H9 (cell line): ENCODE measurements around the gene MLPH. TPM values are rescaled to one million over a fixed set of nuclear protein-coding genes. Genes with fewer than 3 reads are reported as not detected.
A peak's percentile ranks its signal among the peaks of the same experiment; 100 is the strongest.

Source experiments
- DNase-seq: peaks from one replicate; pipeline ENCODE4 v3.0.0-alpha.2; 2017
- H2AFZ ChIP-seq: one replicate; pipeline ENCODE4 v1.6.1; 2013; ENCODE audit warnings: mild to moderate bottlenecking, low read length, control low read depth, moderate library complexity
- H2AK5ac ChIP-seq: 2 replicates; pipeline ENCODE4 v1.6.1; 2013; ENCODE audit warnings: low read length, control low read depth, mixed read lengths; ENCODE audit not compliant: insufficient read length
- H2BK120ac ChIP-seq: one replicate; pipeline ENCODE4 v1.6.1; 2013; ENCODE audit warnings: low read depth, mild to moderate bottlenecking, low read length, control low read depth, inconsistent platforms; ENCODE audit not compliant: poor library complexity, severe bottlenecking
- H2BK12ac ChIP-seq: 2 replicates; pipeline ENCODE4 v1.6.1; 2013; ENCODE audit warnings: low read length, control low read depth, mixed read lengths, low read depth; ENCODE audit not compliant: insufficient read length
- H2BK15ac ChIP-seq: 2 replicates; pipeline ENCODE4 v1.6.1; 2013; ENCODE audit warnings: low read depth, low read length, control low read depth
- H2BK20ac ChIP-seq: one replicate; pipeline ENCODE4 v1.6.1; 2013; ENCODE audit warnings: low read depth, mild to moderate bottlenecking, low read length, control low read depth, inconsistent platforms; ENCODE audit not compliant: poor library complexity, severe bottlenecking
- H2BK5ac ChIP-seq: 2 replicates; pipeline ENCODE4 v1.6.1; 2013; ENCODE audit warnings: low read length, control low read depth, mixed read lengths; ENCODE audit not compliant: insufficient read length
- H3K14ac ChIP-seq: 2 replicates; pipeline ENCODE4 v1.6.1; 2013; ENCODE audit warnings: low read length, control low read depth; ENCODE audit not compliant: insufficient read depth
- H3K18ac ChIP-seq: 2 replicates; pipeline ENCODE4 v1.6.1; 2013; ENCODE audit warnings: low read depth, mild to moderate bottlenecking, mixed read lengths, low read length, control low read depth; ENCODE audit not compliant: insufficient read length
- H3K23ac ChIP-seq: 2 replicates; pipeline ENCODE4 v1.6.1; 2013; ENCODE audit warnings: low read length, control low read depth, mixed read lengths, low read depth; ENCODE audit not compliant: insufficient read length
- H3K23me2 ChIP-seq: 2 replicates; pipeline ENCODE4 v1.6.1; 2013; ENCODE audit warnings: low read depth, mild to moderate bottlenecking, mixed read lengths, low read length, control low read depth; ENCODE audit not compliant: insufficient read length, poor library complexity, severe bottlenecking
- H3K27ac ChIP-seq: 2 replicates; pipeline ENCODE4 v1.5.1; 2013; ENCODE audit warnings: low read length, control low read depth, mixed read lengths, low read depth; ENCODE audit not compliant: insufficient read length
- H3K27me3 ChIP-seq: 2 replicates; pipeline ENCODE4 v1.6.1; 2013; ENCODE audit warnings: low read length, control low read depth, inconsistent platforms; ENCODE audit not compliant: insufficient read depth
- H3K4ac ChIP-seq: 2 replicates; pipeline ENCODE4 v1.6.1; 2013; ENCODE audit warnings: low read depth, mild to moderate bottlenecking, control low read depth, inconsistent platforms, low read length, moderate library complexity
- H3K4me1 ChIP-seq: 2 replicates; pipeline ENCODE4 v1.6.1; 2013; ENCODE audit warnings: low read length, control low read depth, inconsistent platforms; ENCODE audit not compliant: insufficient read depth
- H3K4me2 ChIP-seq: 2 replicates; pipeline ENCODE4 v1.6.1; 2013; ENCODE audit warnings: low read length, control low read depth, mixed read lengths; ENCODE audit not compliant: insufficient read length, insufficient read depth
- H3K56ac ChIP-seq: 2 replicates; pipeline ENCODE4 v1.6.1; 2013; ENCODE audit warnings: low read depth, mild to moderate bottlenecking, mixed read lengths, low read length, control low read depth; ENCODE audit not compliant: insufficient read length
- H3K79me1 ChIP-seq: 2 replicates; pipeline ENCODE4 v1.6.1; 2013; ENCODE audit warnings: low read depth, mild to moderate bottlenecking, moderate library complexity, low read length, control low read depth, inconsistent platforms; ENCODE audit not compliant: insufficient read depth, poor library complexity, severe bottlenecking
- H3K79me2 ChIP-seq: 2 replicates; pipeline ENCODE4 v1.6.1; 2013; ENCODE audit warnings: low read length, control low read depth, inconsistent platforms; ENCODE audit not compliant: insufficient read depth
- H3K9ac ChIP-seq: 2 replicates; pipeline ENCODE4 v1.6.1; 2013; ENCODE audit warnings: low read length, control low read depth, mixed read lengths; ENCODE audit not compliant: insufficient read length; ENCODE audit errors: extremely low read depth
- H3K9me3 ChIP-seq: one replicate; pipeline ENCODE4 v1.6.1; 2013; ENCODE audit warnings: low read depth, low read length, inconsistent platforms; ENCODE audit not compliant: control insufficient read depth
- H3T11ph ChIP-seq: one replicate; pipeline ENCODE4 v1.6.1; 2013; ENCODE audit warnings: mild to moderate bottlenecking, low read length, control low read depth, inconsistent platforms
- H4K20me1 ChIP-seq: one replicate; pipeline ENCODE4 v1.6.1; 2013; ENCODE audit not compliant: control insufficient read depth, insufficient read length, insufficient read depth
- H4K5ac ChIP-seq: 2 replicates; pipeline ENCODE4 v1.6.1; 2013; ENCODE audit warnings: low read depth, mild to moderate bottlenecking, mixed read lengths, low read length, control low read depth; ENCODE audit not compliant: insufficient read length
- H4K8ac ChIP-seq: replicated peaks from 2 replicates; pipeline ENCODE4 v1.6.1; 2013; ENCODE audit warnings: low read length, control low read depth, mixed read lengths, low read depth; ENCODE audit not compliant: insufficient read length
- H4K91ac ChIP-seq: 2 replicates; pipeline ENCODE4 v1.6.1; 2013; ENCODE audit warnings: low read depth, mild to moderate bottlenecking, moderate library complexity, mixed read lengths, low read length, control low read depth; ENCODE audit not compliant: insufficient read length
- H3K27ac Mint-ChIP-seq, 3 experiments: 2 replicates in 2 of 3; 3 replicates in 1 of 3; pipeline ENCODE4 v1.8.0; 2020 to 2021; ENCODE audit warnings: mixed read lengths in 3 of 3, mild to moderate bottlenecking in 1 of 3, moderate library complexity in 1 of 3
- H3K27me3 Mint-ChIP-seq: 2 replicates; pipeline ENCODE4 v1.8.0; 2021; ENCODE audit warnings: low read depth, mild to moderate bottlenecking, moderate library complexity, mixed read lengths
- H3K36me3 Mint-ChIP-seq, 3 experiments: 2 replicates in 2 of 3; 3 replicates in 1 of 3; pipeline ENCODE4 v1.8.0; 2020 to 2021; ENCODE audit warnings: low read depth in 3 of 3, mixed read lengths in 3 of 3; ENCODE audit not compliant: insufficient read depth in 1 of 3
- H3K4me1 Mint-ChIP-seq, 2 experiments: 2 replicates each; pipeline ENCODE4 v1.8.0; 2020; ENCODE audit warnings: mixed read lengths in 2 of 2
- H3K4me3 Mint-ChIP-seq, 2 experiments: 2 replicates in 1 of 2; 3 replicates in 1 of 2; pipeline ENCODE4 v1.8.0; 2020 to 2021; ENCODE audit warnings: mild to moderate bottlenecking in 2 of 2, mixed read lengths in 2 of 2, moderate library complexity in 1 of 2
- H3K9me3 Mint-ChIP-seq, 2 experiments: 2 replicates in 1 of 2; 3 replicates in 1 of 2; pipeline ENCODE4 v1.8.0; 2020; ENCODE audit warnings: mild to moderate bottlenecking in 2 of 2, mixed read lengths in 2 of 2, moderate library complexity in 1 of 2
- CTCF ChIP-seq: fragments of 200-600 bp; sonication (generic); conservative IDR thresholded peaks from 3 replicates; pipeline ENCODE4 v1.8.0; 2021; ENCODE audit warnings: antibody characterized with exemption, mild to moderate bottlenecking
- WGBS: extraction: QIAGEN DNeasy Blood & Tissue Kit; methylation state at CpG from one replicate; pipeline ENCODE4 v1.1.7; 2013; ENCODE audit warnings: missing lambda C conversion rate, low lambda C conversion rate, mixed read lengths; ENCODE audit not compliant: insufficient read length; ENCODE audit errors: extremely low coverage; 5-methylcytosine and 5-hydroxymethylcytosine counted together
- total RNA-seq: library from RNA; stranded (reverse); gene quantifications from 2 replicates; pipeline ENCODE4 v1.2.1, GENCODE V29; 2021

Gene MLPH
- total RNA-seq, 1 experiment from 2014 or later = 3.4 TPM

GRCh38 chr2:237500681-237501424, 13.8 kb downstream of the MLPH start:
- Histone ChIP-seq H3T11ph (no peak overlapping the region), H4K91ac (no peak overlapping the region), H4K20me1 (no peaks in the 10 kb centered on the region), H3K4me2 (no peak overlapping the region), H3K4ac (no peak overlapping the region), H3K18ac (no peak overlapping the region), H3K56ac (no peak overlapping the region), H3K14ac (0 out of 2 replicates have a peak overlapping the region, but pooled peaks have one; percentile 46), H3K9ac (no peak overlapping the region), H2BK15ac (no peak overlapping the region), H3K23ac (no peak overlapping the region), H3K4me1 (peaks cover 4% of the 10 kb centered on the region; the same call in 1 of the 2 replicates), H4K5ac (no peak overlapping the region), H2AK5ac (no peak overlapping the region), H2AFZ (no peak overlapping the region), H3K27ac (no peak overlapping the region), H3K23me2 (no peaks in the 10 kb centered on the region), H2BK5ac (no peak overlapping the region), H3K79me1 (no peaks in the 10 kb centered on the region), H4K8ac (no peak overlapping the region), H2BK120ac (no peak overlapping the region), H3K9me3 (no peaks in the 10 kb centered on the region), H2BK20ac (no peak overlapping the region), H2BK12ac (no peak overlapping the region), H3K79me2 (no peaks in the 10 kb centered on the region), H3K27me3 (no peaks in the 10 kb centered on the region)
- Mint-ChIP-seq H3K9me3 (peaks cover 0 to 3% of the 10 kb centered on the region in 2 experiments; a peak in 2 of 5 replicates), H3K4me3 (no peak overlapping the region), H3K27me3 (peaks cover 5% of the 10 kb centered on the region; the same call in 1 of the 2 replicates), H3K27ac (peak overlapping the region in 1 of 3 experiments; percentile 47; a peak in 2 of 7 replicates), H3K36me3 (peaks cover 0 to 1% (median 0%) of the 10 kb centered on the region in 3 experiments; a peak in 1 of 7 replicates), H3K4me1 (peaks cover 19 to 20% of the 10 kb centered on the region in 2 experiments)
- no peak for DNase-seq
- no CpG with 5 or more reads among the region's 13 CpGs for WGBS
- no peak for TF ChIP-seq CTCF
